HepG2 (cell line): ENCODE data around the gene NUDT3. TPM values are rescaled to one million over a fixed set of nuclear protein-coding genes. Genes with fewer than 3 reads are reported as not detected.

Source experiments
- ATAC-seq: fragments of 200-7000 bp; cut with Tn5 transposase; 3 replicates; pipeline ENCODE4 v1.9.1; 2020; ENCODE audit warnings: mild to moderate bottlenecking, moderate library complexity
- BruUV-seq: library from RNA; stranded (reverse); fragments of 400-500 nt; replicated peaks from 2 replicates; lab custom pipeline; 2021; lab: Mats Ljungman, UMichigan
- CTCF ChIA-PET: fragments of 300-600 bp; formaldehyde crosslinking; extraction: SDS; loops from one replicate; lab custom pipeline; 2021; ENCODE audit warnings: low total read pairs, inconsistent platforms, low intra/inter-chr PET ratio; lab: Yijun Ruan, JAX
- POLR2A ChIA-PET: fragments of 350-600 bp; sonication (Branson Sonifier 250); formaldehyde crosslinking; loops from one replicate; lab custom pipeline; 2020; ENCODE audit warnings: antibody characterized with exemption, inconsistent platforms; lab: Yijun Ruan, JAX
- DNase-seq: peaks from one replicate; pipeline ENCODE4 v3.0.0-alpha.2; 2015; ENCODE audit warnings: low spot score
- FAIRE-seq: peaks from 3 replicates; lab custom pipeline; 2011; peaks lifted over from hg19 to GRCh38; lab: Jason Lieb, UNC
- H2AFZ ChIP-seq: one replicate; pipeline ENCODE4 v1.6.1; 2011; ENCODE audit warnings: low read length, inconsistent platforms
- H3K27ac ChIP-seq: fragments of 300-600 bp; 3 replicates; pipeline ENCODE4 v1.8.0; 2011; ENCODE audit warnings: mixed run types, mild to moderate bottlenecking, mixed read lengths, low read length, inconsistent platforms; ENCODE audit not compliant: insufficient read depth; ENCODE audit errors: extremely low read length
- H3K27me3 ChIP-seq, 2 experiments: fragments of 200-600 bp in 1 of 2; 2 replicates in 1 of 2; 3 replicates in 1 of 2; pipeline versions ENCODE4 v1.6.0 to v1.8.0; 2011; ENCODE audit warnings: low read length in 2 of 2, mild to moderate bottlenecking in 2 of 2, moderate library complexity in 2 of 2, inconsistent platforms in 1 of 2; ENCODE audit not compliant: insufficient read depth in 2 of 2, control insufficient read depth in 1 of 2
- H3K36me3 ChIP-seq, 2 experiments: fragments of 200-600 bp in 1 of 2; replicated peaks in 1 of 2; 2 replicates in 1 of 2; 3 replicates in 1 of 2; pipeline versions ENCODE4 v1.5.1 to v1.8.0; 2011; ENCODE audit warnings: low read length in 2 of 2, inconsistent platforms in 1 of 2; ENCODE audit not compliant: insufficient read depth in 2 of 2, control insufficient read depth in 1 of 2
- H3K4me1 ChIP-seq: 2 replicates; pipeline ENCODE4 v1.5.1; 2012; ENCODE audit warnings: low read length, inconsistent platforms; ENCODE audit not compliant: insufficient read depth
- H3K4me2 ChIP-seq: 2 replicates; pipeline ENCODE4 v1.6.0; 2011; ENCODE audit warnings: low read depth, low read length, inconsistent platforms
- H3K4me3 ChIP-seq, 3 experiments: fragments of 200-600 bp in 1 of 3; sonication (generic), shearing (Covaris generic) in 1 of 3; replicated peaks in 1 of 3; 2 replicates each; pipeline ENCODE4 v1.5.1; 2011 to 2016; ENCODE audit warnings: low read length in 3 of 3, inconsistent platforms in 2 of 3, low read depth in 2 of 3, mild to moderate bottlenecking in 2 of 3, control low read depth in 1 of 3, mixed read lengths in 1 of 3; ENCODE audit not compliant: insufficient read depth in 1 of 3
- H3K79me2 ChIP-seq: one replicate; pipeline ENCODE4 v1.6.1; 2011; ENCODE audit warnings: low read length, inconsistent platforms; ENCODE audit not compliant: insufficient read depth
- H3K9ac ChIP-seq: 2 replicates; pipeline ENCODE4 v1.6.0; 2011; ENCODE audit warnings: mild to moderate bottlenecking, low read depth, low read length, inconsistent platforms; ENCODE audit not compliant: insufficient read depth
- H3K9me3 ChIP-seq: 2 replicates; pipeline ENCODE4 v1.5.1; 2012; ENCODE audit warnings: mild to moderate bottlenecking, low read length
- H4K20me1 ChIP-seq: 2 replicates; pipeline ENCODE4 v1.6.0; 2011; ENCODE audit warnings: inconsistent platforms, mild to moderate bottlenecking, low read length, moderate library complexity; ENCODE audit not compliant: insufficient read depth
- CREBL2 ChIP-seq: sonication (generic); formaldehyde crosslinking; IDR thresholded peaks from 2 replicates; pipeline ENCODE4 v1.8.1; 2023; ENCODE audit warnings: missing genetic modification reagents, mild to moderate bottlenecking, borderline replicate concordance
- HMG20B ChIP-seq: conservative IDR thresholded peaks from 2 replicates; pipeline ENCODE4 v1.6.1; 2016; ENCODE audit warnings: missing genetic modification reagents, missing compliant biosample characterization
- REXO4 ChIP-seq: sonication (generic); formaldehyde crosslinking; IDR thresholded peaks from 2 replicates; pipeline ENCODE4 v1.8.0; 2022; ENCODE audit warnings: missing genetic modification reagents, mild to moderate bottlenecking, borderline replicate concordance
- ZNF362 ChIP-seq: sonication (generic); formaldehyde crosslinking; IDR thresholded peaks from 2 replicates; pipeline ENCODE4 v1.4.0; 2020; ENCODE audit warnings: missing genetic modification reagents, mild to moderate bottlenecking, borderline replicate concordance
- WGBS: methylation state at CpG from one replicate; pipeline ENCODE4 v1.1.6; 2017; ENCODE audit warnings: low lambda C conversion rate; 5-methylcytosine and 5-hydroxymethylcytosine counted together
- in situ Hi-C: cut with HindIII; loops from 2 replicates; pipeline ENCODE4 v1.10.0; 2017; ENCODE audit warnings: low pct_unique_long_range_greater_than_20kb; ENCODE audit not compliant: extremely low pct_ligation_motif_present
- intact Hi-C: fragments of 100-400 bp; cut with micrococcal nuclease; formaldehyde crosslinking; loops from one replicate; pipeline ENCODE4 v1.10.0; 2022; ENCODE audit not compliant: unreplicated experiment
- microRNA-seq: library from miRNA; unstranded; fragments of <30 nt; microRNA quantifications from one replicate; pipeline ENCODE4, GENCODE V29; 2020
- polyA plus RNA-seq, 8 experiments: library from polyadenylated mRNA; depleted of rRNA in 3 of 8; stranded (reverse) in 7 of 8; unstranded in 1 of 8; fragments of >200 nt; fragmentation: Illumina TruSeq in 4 of 8; extraction: Trizol in 4 of 8; gene quantifications; 2 replicates each; pipeline versions ENCODE4 v1.2.1 to v1.2.3, GENCODE V29; 2011 to 2016; ENCODE audit warnings: low read depth in 4 of 8, missing spikeins in 1 of 8, mixed read lengths in 1 of 8; ENCODE audit not compliant: insufficient read depth in 1 of 8
- small RNA-seq, 3 experiments: library from RNA; depleted of rRNA; stranded (forward); fragments of <200 nt; gene quantifications; one replicate each; pipeline ENCODE3, GENCODE V24; 2012; ENCODE audit warnings: low read depth in 2 of 3, low replicate concordance in 1 of 3; ENCODE audit not compliant: insufficient read length in 3 of 3, insufficient read depth in 2 of 3
- total RNA-seq, 5 experiments: library from RNA; depleted of rRNA; stranded (reverse); fragments of >200 nt; fragmentation: Illumina TruSeq; extraction: Trizol; gene quantifications; 2 replicates each; pipeline ENCODE4 v1.2.3, GENCODE V29; 2016; ENCODE audit warnings: low read depth in 1 of 5

The NUDT3 gene
- total and polyA plus RNA-seq, 2 of the 13 experiments (the other 11 are each of a cell fraction or from before 2014, with no cell fraction given) = 20.2 to 20.6 TPM

DNA sequence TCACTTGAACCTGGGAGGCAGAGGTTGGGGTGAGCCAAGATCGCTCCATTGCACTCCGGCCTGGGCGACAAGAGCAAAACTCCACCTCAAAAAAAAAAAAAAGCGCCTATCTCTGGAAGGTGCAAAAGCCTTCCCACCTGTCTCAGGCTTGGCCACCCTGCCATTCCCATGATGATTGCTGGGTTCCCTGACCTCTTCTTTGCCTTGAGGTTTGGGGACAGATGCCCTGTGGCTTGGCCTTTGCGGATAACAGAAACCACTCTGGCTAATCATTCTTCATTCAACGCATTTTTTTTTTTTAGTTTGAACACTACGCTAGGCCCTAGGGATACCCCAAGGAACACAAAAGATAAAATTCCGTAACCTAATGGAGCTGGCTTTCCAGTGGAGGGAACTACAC lies 162.6 kb downstream of the NUDT3 start:
- Histone ChIP-seq H3K79me2 (no peaks in the 10 kb centered on the region), H3K9me3 (no peaks in the 10 kb centered on the region), H3K4me2 (no peak overlapping the region), H2AFZ (no peak overlapping the region), H3K4me1 (peaks cover 31% of the 10 kb centered on the region), H3K27me3 (peaks cover 5 to 31% of the 10 kb centered on the region in 2 experiments; a peak in 4 of 5 replicates), H4K20me1 (no peaks in the 10 kb centered on the region), H3K9ac (no peak overlapping the region), H3K27ac (no peak overlapping the region), H3K4me3 (no peak overlapping the region), H3K36me3 (no peaks in the 10 kb centered on the region)
- TF ChIP-seq REXO4 (CRISPR knock-in tag) (no peak), ZNF362 (CRISPR knock-in tag) (no peak), CREBL2 (no peak), HMG20B (CRISPR knock-in tag) (no peak)
- in situ Hi-C loops = loop anchor here (5.0 to 25.0 kb wide), 2 partner anchors 33 to 382 kb away; no protein-coding TSS in a partner anchor
- 48% methylated on average over 8 of the region's 8 CpGs for WGBS
- FAIRE-seq (no peak), ATAC-seq (no peak), DNase-seq (no peak)
- ChIA-PET CTCF (no interaction called here), POLR2A (interaction anchor here (0.7 kb wide), 1 partner anchor 185 kb away, joined by 3 read pairs; no protein-coding TSS in a partner anchor)
- intact Hi-C loops = no loop called here
- BruUV-seq = no TSS peak

Small RNA genes lying within 50 kb of the gene (microRNA-seq; reads per million reads assigned to microRNA genes)
- gene MIR6835 = not detected

Small RNA genes lying within 50 kb of the gene (small RNA-seq; reads per million reads assigned to genes)
- gene MIR6835 = 0 reads per million in 3 experiments

Other genes with a start within 250 kb of the NUDT3 start
- gene GRM4, start 246.6 kb downstream of the NUDT3 start, total RNA-seq (2016; rRNA removed; fragmentation: Illumina TruSeq; extraction: Trizol) = not detected in 2 replicates
- not detected in 2 replicates for gene GRM4, start 246.6 kb downstream of the NUDT3 start, polyA plus RNA-seq (2011; rRNA removed)
- 145 and 150 TPM in 2 replicates for gene HMGA1, start 155.8 kb downstream of the NUDT3 start, total RNA-seq (2016; rRNA removed; fragmentation: Illumina TruSeq; extraction: Trizol)
- gene HMGA1, start 155.8 kb downstream of the NUDT3 start, polyA plus RNA-seq (2011; rRNA removed) = 110 and 117 TPM in 2 replicates
- gene SMIM29, start 143.7 kb downstream of the NUDT3 start, total RNA-seq (2016; rRNA removed; fragmentation: Illumina TruSeq; extraction: Trizol) = 11.2 and 15.3 TPM in 2 replicates
- gene SMIM29, start 143.7 kb downstream of the NUDT3 start, polyA plus RNA-seq (2011; rRNA removed) = 8.8 and 11.9 TPM in 2 replicates
- gene RPS10, start 33.4 kb upstream of the NUDT3 start, total RNA-seq (2016; rRNA removed; fragmentation: Illumina TruSeq; extraction: Trizol) = 2,909 and 3,503 TPM in 2 replicates
- gene RPS10, start 33.4 kb upstream of the NUDT3 start, polyA plus RNA-seq (2011; rRNA removed) = 4,295 and 4,648 TPM in 2 replicates
- gene PACSIN1, start 73.4 kb upstream of the NUDT3 start, total RNA-seq (2016; rRNA removed; fragmentation: Illumina TruSeq; extraction: Trizol) = not detected in 2 replicates
- not detected in 2 replicates for gene PACSIN1, start 73.4 kb upstream of the NUDT3 start, polyA plus RNA-seq (2011; rRNA removed)
- gene SPDEF, start 163.7 kb upstream of the NUDT3 start, total RNA-seq (2016; rRNA removed; fragmentation: Illumina TruSeq; extraction: Trizol) = not detected in 2 replicates
- 0.03 TPM in 1 of 2 replicates, not detected in the other for gene SPDEF, start 163.7 kb upstream of the NUDT3 start, polyA plus RNA-seq (2011; rRNA removed)